Measurements from ENCODE around the gene SH3PXD2A.

The SH3PXD2A gene

DNA sequence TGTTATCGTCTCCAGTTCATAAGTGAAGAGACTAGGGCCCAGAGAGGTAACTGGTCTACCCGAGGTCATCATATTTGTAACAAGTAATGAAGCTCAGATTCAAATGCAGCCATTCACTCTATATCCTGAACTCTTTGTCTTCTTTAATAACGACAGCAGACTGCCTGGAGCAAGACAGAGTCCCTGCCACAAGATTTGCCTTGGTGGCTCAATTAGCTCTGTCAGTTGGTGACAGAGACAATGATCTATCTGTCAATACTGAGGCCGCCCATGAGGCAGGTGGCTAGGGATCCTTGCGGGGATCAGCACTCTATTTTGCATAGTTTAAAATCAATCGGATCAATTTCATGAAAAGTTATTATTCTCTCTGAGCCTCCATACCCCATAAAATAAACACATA is 43.9 kb downstream of the SH3PXD2A start:
- DNase-seq (ENCODE audit: low read depth) = no peak

DNA sequence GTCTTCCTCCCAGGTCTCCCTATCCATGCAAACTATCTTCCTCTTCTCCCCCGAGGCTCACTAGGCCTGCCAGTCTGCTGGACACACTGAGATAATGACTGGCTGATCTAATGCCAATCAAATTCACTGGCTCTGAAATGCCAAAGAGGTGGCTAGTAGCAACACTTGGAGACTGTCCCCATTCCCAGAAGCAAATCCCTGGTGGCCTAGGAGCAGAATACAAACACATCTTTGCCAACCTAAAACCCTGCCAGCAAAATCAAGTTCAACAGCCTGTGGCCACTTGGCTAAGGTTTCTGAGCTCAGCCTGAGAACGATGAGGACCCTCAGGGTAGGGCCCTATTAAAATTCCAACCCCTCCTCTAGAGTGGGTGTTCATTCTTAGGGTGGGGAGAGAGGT is 46.6 kb downstream of the SH3PXD2A start:
- no peak for DNase-seq (ENCODE audit: low read depth)

DNA sequence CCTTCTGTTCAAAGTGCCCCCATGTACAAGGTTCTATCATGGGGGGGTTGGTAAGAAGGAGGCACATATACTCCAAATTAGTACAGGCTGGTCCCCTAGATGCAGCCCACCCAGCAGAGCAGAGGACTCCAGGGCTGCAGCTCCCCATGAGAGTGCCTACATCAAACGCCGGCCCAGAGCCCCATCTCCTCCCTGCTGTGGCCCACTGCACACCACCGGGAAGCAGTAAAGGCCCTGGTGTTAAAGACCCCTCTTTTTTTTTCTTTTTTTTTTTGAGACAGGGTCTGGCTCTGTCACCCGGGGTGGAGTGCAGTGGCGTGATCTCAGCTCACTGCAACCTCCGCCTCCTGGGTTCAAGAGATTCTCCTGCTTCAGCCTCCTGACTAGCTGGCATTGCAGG is 47.4 kb downstream of the SH3PXD2A start:
- no peak for DNase-seq (ENCODE audit: low read depth)

DNA sequence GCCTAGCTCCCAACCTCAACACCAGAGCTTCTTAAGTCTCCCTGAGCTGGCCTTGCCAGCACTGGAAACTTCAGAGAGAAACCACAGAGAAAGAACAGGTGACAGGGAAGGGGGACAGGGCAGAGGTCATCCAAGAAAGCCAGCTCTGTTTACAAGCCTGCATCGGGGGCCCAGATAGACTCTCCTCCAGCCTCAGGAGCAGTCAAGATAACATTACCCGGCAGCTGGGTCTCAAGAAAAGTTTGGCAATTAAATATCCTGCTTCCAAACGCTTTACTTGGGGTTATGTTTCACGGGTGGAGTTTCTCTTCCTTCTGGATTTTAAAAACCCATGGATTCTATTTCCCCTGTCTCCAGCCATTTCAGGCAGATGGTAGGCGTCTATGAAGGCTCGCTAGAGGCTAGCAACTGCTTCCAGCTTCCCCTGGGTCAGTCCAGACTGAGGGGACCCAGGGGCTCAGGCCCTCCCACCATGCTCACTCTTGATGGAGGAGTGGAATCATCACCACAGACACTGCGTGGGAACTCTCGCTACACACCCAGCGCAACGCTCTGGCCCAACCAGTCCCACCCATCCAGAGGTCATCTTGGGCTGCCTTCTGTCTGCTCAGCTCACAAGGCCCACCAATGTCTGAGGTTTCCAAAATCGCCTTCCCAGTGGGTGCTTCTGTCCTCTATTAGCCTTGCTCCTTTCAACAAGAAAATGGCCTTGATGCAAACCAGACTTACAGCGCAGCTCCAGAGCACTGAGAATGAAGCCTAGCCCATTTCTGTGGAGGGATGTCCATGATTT is 48.8 kb downstream of the SH3PXD2A start:
- no peak for DNase-seq (ENCODE audit: low read depth)

DNA sequence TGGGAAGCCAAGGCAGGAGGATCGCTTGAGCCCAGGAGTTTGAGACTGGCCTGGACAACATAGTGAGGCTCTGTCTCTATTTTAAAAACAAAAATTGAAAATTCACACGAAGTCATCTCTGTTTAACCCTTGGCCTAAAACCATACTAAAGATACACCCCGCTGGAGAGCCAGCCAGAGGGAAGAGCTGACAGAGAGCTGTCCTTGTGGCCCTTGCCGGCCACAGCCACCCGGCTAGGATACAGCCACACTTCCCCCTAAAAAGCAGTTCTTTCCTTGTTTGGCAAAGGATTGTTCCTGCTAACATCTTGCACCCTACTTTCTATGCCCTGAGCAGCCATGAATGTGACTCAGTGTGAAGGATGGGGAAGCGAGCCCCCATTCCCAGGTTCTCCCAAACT is 49.6 kb downstream of the SH3PXD2A start:
- DNase-seq (ENCODE audit: low read depth) = no peak

DNA sequence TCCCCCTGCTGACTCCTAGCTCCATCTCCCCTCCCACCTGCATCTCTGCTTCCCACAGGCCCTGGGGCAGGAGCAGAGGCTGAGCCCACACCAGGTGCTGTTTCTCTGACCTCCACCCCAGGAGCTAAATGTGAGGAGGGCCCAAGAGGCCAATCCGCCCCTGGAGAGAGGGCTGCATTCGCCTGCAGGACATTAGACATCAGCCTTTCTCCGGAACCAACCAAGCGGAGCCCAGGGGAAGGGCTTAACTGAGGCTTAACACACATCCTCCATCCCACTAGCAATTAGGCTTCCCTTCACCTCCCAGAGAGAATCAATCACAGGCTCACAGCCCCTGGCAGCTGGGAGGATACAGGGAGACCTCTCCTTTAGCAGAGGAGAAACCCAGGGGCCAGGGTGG is 50.5 kb downstream of the SH3PXD2A start:
- DNase-seq (ENCODE audit: low read depth) = no peak

DNA sequence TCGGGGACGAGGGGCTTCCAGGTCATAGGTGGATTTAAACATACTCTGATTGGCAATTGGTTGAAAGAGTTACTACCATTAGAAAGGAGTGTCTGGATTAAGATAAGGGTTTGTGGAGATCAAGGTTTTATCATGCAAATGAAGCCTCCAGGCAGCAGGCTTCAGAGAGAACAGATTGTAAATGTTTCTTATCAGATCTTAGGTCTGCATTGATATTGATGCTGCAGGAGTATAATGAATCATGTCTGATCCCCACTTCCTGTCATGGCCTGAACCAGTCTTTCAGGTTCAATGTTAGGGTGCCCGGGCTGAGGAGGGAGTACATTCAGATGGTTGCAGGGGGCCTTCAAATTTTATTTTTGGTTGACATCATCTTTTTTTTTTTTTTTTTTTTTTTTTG is 51.4 kb downstream of the SH3PXD2A start:
- DNase-seq (ENCODE audit: low read depth) = no peak

DNA sequence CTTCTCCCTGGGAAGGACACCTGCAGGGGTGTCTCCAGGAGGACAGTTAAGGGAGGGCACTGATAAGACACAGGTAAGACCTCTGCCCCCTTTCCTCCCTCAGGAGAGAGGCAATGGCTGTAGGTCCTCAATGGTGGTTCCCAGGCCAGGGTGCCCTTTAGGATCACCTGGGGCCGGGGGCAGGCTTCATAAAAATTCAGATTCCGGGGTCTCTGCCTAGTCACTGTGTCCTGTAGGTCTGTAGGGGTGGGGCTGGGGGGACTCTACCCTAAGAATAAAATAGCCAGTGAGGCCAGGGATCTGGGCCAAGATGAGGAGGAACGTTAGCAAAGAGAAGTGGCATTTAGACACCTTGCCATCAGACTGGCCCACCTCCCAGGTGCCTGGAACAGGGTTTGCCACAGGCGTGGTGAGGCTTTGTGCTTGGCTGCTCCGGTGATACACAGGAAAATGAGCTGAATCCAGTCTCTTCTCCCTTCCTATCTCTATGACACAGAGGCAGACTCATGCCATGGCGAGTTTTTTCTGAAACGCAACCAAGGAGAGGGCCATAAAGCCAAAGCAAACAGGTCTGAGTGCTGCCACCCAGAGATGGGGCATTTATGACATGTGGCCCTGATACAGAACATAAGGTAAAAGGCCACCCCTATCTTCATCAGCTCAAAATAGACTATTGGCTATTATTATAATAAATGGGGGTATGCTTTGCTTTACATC is 52.6 kb downstream of the SH3PXD2A start:
- no peak for DNase-seq (ENCODE audit: low read depth)

DNA sequence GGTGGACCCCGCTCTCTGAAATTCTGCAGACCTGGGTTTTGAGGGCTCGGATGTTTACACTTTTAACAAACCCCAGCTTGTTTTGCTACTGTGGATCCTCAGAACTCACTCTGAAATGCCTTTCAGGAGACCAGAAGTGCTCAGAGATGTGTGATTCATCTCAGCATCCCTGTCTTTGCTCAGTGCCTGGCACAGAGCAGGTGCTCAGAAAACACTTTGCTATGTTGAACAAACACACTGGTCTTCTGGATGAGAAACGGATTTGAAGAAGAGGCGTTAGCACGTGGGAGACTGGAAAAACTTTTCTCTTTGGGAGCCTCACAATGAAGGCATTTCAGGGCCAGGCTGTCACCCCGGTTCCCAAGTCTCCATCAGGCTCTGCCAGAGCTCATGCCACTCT is 53.3 kb downstream of the SH3PXD2A start:
- no peak for DNase-seq (ENCODE audit: low read depth)

DNA sequence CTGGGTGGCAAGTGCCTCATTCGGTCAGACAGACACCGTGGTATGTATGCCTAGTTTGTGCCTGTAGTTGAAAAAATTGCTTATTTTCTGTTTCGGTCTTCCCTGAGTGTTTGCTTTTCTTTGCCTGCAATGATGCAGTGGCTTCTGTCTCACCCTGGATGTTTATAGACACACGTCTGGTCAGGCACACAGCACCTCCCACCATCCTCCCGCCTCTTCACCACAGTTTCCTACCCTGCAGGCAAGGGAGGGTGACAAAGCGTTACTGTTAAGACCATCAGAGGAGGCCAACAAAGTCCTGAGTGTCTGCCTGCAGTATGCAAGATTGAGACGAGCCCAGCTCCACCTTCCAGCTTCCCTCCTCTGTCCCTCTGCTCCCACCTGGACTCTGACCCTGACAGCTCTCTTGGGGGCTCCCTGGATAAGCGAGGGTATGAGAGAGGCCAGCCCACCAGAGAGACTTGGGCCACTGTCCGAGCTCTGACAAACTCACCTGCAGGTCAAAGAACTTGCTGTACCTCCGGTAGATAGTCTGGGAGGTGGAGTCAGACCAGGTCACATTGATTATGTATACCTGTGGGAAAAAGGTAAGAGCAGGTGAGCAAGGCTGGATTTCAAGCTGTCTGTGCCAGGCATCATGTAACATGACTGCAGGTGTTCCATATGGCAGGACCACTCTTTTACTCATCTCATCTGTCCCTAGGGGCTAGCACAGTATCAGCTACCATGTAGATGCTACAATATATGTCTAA is 54.4 kb downstream of the SH3PXD2A start:
- DNase-seq (ENCODE audit: low read depth) = peak; percentile 42

DNA sequence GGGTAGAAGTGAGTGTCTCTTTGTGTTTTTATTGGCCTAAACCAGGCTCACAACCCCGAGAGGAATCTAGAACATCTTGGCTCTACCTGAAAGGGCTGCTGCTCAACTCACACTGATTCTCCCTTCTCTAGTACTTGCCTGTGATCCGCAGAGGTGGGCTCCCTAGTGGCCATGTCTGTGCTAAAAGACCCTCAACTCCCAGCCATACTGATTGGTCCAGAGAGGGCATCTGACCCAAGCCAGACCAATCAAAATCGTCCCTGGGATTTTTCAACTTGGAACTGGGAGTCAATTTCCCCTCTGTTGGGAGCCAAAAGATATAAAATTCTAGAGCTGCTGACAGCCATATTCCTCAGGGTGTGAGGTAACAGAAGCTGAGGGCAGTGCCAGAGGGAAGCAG is 55.3 kb downstream of the SH3PXD2A start:
- DNase-seq (ENCODE audit: low read depth) = no peak

DNA sequence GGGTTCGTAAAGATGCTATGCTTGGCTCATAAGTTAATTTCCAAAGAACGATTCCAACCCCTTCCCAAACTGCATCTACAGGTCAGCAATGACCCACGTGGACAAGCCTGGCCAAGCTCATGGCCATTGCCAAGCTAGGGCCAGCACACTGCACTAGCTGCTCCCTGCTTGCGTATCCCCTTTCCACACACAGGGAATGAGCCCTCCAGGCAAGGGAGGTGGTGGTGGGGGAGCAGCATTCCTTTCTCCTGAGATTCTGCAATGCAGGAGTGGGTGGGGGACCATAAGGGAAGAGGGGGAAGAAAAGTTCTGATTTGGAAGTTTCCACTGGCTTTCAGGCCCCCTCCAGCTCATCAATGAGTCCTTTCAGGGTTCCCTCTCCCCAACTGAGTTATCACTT is 56.0 kb downstream of the SH3PXD2A start:
- DNase-seq (ENCODE audit: low read depth) = no peak

DNA sequence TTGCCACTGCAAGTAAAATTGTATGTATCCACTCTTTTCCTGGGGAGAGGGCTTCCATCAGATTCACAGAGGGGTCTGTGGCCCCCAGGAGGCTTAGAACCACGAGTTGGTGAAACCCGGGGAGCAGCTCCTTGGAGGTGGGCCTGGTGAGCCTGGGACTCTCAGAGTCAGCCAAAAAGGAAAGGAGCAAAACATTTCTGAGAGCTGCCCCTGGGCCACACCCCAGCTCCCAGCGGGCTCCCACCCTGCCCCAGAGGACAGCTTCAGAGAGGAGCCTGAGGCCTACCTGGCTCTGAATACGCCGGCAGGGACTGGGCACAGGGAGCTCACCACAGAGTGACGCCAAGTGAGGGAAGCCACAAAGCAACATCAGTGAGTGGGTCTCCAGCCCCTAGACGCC is 56.9 kb downstream of the SH3PXD2A start:
- DNase-seq (ENCODE audit: low read depth) = no peak

DNA sequence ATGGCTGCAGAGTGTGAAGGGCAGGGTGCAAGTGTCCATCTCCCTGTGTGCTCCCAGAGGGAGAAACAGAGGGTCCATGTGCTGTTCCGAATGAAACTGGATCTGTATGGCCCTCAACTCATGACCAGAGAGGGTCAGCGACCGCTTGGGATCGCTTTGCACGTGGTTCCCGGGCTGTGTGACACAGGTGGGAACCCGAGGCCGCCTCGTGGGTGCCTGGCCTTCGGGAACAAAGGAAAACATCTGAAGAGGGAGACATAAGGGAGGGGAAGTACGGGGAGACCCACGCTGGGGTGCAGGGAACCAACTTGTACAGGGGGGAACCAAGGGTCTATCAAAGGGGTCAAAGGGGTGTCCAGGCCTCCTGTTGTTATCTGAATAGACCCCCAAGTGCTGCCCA is 57.5 kb downstream of the SH3PXD2A start:
- DNase-seq (ENCODE audit: low read depth) = no peak

DNA sequence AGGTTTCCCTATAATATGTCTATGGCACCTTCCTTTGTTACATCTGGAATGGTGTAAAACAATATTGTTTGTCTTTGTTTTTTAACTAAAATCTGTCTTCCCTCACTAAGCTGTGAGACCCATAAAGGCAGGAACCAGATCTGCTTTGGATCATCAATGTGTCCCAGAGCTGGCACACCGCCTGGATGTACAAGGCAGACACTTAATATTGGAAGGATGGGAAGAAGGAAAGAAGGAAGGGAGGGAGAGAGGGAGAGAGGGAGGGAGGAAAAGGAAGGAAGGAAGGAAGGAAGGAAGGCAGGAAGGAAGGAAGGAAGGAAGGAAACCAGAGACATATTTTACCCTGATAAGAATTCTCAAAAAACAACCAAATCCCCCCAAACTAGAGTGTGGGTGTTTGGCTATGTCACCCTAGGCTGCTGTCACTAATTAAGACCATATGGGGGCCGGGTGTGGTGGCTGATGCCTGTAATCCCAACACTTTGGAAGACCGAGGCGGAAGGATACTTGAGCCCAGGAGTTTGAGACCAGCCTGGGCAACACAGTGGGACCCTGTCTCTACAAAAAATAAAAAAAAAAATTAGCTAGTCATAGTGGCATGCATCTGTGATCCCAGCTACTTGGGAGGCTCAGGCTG is 59.6 kb downstream of the SH3PXD2A start:
- no peak for DNase-seq (ENCODE audit: low read depth)

DNA sequence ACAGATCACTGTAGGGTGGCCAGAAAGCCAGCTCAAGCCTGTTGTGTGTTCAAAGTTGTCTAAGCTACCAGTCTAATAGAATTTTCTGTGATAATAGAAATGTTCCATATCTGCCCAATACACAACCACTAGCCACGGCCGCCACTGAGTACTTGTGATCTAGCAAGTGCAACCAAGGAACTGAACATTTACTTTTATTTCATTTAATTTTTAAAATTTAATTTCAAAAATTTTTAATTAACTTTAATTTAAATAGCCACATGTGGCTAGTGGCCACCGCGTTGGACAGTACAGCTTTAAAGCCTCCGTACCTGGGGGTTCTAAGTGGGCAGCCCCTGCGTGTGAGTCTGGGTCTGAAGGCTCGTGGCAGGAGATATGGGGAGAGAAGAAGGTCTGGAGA is 60.4 kb downstream of the SH3PXD2A start:
- DNase-seq (ENCODE audit: low read depth) = no peak

DNA sequence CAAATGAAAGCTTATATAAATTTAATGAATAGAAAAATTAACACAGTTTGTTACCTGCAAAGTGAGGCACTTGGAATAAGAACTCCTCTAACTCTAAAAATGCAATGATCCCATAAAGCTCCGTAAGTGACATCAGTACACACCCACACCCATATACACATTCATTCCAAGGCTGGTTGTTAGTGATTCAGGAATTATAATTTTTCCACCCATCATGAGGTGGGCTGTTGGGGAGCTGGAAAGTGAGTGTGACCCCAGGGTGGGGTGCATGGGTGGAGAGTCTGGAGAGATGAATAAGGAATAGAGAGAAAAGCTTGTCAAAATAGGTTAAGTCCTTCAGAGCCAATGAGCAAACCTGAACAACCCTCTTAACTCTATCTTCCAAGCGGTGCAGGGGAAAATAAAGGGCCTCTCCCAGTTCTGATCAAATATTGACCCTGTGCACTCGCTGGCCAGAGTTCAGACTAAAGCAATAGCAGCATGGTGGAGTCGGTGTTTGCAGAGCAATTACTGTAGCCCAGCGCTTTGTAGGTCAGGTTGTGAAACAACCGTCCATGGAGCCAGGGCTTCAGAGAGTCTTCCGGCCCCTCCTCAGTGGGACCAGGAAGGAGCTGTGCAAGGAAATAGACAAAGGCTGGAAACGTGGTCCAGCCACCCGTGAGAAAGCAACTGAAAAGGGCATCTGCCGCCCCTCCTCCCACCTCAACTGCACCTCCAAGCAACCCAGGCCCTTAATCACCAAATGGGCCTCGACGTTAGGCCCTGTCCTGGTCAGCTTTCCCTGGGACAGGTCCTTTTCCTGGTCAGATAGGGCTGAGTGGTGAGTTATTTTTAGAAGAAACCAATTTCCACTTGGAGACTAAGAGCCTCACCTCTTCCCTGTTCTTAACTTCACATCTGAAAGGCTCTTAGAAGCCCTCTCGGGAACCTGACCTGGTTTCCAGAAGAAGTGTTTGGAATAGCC is 61.2 kb downstream of the SH3PXD2A start:
- no peak for DNase-seq (ENCODE audit: low read depth)

DNA sequence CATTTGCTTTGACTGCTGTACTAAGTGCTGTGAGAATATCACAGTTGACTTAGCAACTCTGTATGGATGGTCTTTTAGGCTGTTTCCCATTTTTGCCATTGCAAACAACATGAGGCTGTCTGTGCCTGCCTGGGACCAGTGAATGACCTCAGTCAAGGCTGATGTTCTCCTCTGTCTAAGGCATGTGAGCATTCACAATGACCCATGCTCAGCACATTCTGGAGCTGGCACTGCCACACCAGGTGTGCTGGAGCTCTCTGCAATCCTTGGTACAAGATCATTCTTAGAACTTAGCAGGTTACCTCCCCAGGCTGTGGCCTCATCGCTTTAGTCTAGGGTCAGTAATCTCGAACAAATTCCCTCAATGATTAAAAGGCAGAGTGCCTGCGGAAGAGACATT is 61.9 kb downstream of the SH3PXD2A start:
- DNase-seq (ENCODE audit: low read depth) = no peak

DNA sequence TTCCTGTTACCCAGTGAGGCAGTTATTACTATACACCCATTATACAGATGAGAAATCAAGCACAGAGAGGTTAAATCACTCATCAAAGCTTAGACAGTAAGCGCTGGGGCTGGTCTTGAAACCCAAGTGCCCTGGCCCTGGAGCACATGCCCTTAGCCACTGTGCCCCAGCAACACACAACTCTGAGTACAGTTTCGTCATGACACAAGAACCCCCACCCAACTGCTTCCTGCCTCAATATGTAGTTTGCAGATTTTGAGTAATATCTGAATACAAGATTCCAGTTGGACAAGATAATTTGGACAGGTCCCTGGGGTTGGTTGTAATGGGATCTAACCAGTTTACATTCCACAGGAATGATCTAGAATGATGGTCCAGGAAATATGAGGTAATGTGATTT is 62.8 kb downstream of the SH3PXD2A start:
- DNase-seq (ENCODE audit: low read depth) = no peak

DNA sequence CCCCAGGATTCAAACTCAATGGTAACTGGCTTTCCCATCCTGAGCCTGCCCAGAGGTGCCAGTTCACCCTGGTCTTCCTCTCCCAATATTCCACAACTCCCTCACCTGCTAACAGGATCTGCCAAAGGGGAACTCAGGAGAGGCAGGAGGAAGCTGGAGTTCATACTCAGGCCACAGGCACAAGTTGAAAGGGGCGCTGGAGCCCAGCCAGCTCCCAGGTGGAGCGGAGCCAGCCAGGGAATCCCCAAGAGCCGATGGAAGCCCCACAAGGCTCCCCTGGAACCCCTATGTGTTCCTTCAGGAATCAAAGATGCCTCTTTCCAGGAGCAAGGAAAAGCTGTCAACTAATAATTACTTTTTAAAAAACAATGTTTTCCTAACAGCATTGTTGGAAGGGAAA is 63.5 kb downstream of the SH3PXD2A start:
- no peak for DNase-seq (ENCODE audit: low read depth)

DNA sequence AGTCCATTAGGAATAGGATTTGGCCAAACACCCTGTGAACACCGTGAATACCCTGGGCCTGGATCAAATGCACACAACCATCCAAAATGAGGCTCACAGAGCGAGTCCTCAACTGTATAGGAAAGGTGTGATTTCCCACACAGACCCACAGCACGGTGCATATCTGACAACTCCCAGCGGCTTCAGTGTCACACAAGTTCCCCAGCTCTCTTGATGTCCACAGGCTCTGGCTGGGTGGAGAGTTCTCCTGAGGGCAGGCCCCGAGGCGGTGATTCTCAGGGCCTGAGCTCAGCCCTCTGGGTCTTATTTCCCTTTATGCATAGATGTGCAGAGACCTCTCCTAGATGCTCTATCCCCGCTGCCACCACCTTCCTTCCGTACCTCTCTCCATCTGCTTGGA is 64.1 kb downstream of the SH3PXD2A start:
- no peak for DNase-seq (ENCODE audit: low read depth)
